ENCODE data around the gene TMEM266.

TMEM266 gene

GRCh38 chr15:76245072-76245610 is 185.4 kb downstream of the TMEM266 start:
- H3K27ac ChIP-seq, result no peak overlapping the region
- TF ChIP-seq CTCF (IDR thresholded peaks at IDR 0.05), result no peak
- TF ChIP-seq ZFX (IDR thresholded peaks at IDR 0.05; ENCODE audit: borderline replicate concordance), result no peak

GRCh38 chr15:76251717-76252116 is 191.9 kb downstream of the TMEM266 start:
- TF ChIP-seq CTCF (IDR thresholded peaks at IDR 0.05) (no peak), ZFX (IDR thresholded peaks at IDR 0.05; ENCODE audit: borderline replicate concordance) (no peak)
- no peak overlapping the region for H3K27ac ChIP-seq

GRCh38 chr15:76252249-76252648 is 192.5 kb downstream of the TMEM266 start:
- TF ChIP-seq ZFX (IDR thresholded peaks at IDR 0.05; ENCODE audit: borderline replicate concordance) (no peak), CTCF (IDR thresholded peaks at IDR 0.05) (no peak)

DNA sequence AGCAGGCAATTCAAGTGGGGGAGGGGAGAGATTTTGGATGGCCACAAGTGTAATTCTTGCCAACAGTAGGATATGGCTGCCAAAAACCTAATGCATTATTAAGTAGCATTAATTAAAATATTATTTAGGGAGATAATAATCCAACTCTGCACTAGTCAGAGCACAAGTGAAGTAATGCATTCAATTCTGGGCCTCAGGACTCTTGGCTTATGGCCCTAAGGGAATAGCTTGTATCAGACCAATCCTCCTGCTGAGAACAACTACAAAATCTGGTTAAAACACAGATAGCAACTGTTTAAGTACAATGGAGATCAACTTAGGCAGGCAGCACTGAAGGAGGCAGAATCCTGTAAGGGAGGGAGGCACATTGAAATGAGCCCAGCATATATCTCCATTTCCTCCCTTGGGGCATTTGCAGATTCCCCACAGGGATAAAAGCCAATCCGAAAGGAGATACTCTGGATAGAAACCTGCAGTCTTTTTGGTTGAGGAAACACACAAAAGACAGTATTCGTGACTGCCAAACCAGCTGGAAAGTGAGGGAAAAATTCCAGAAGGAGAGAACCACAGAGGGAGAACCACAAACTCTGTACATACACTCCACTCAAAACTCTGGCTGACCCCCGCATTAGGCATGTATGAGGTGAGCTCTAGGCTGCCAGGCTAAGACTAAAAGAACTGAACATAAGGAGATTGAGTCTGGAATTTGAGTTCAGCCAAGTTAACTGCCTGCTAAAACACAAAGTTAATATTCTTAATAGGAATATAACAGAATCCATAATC is 194.1 kb downstream of the TMEM266 start:
- no peak for TF ChIP-seq CTCF (IDR thresholded peaks at IDR 0.05)
- TF ChIP-seq ZFX (IDR thresholded peaks at IDR 0.05; ENCODE audit: borderline replicate concordance), result no peak
- no peak overlapping the region for H3K27ac ChIP-seq

More at GRCh38 chr15:76252249-76252648, 192.5 kb downstream of the TMEM266 start:
- H3K27ac ChIP-seq, result no peak overlapping the region

All from 22Rv1 (cell line).